ENCODE data around the gene CNGA3. TPM values are rescaled to one million over a fixed set of nuclear protein-coding genes. Genes with fewer than 3 reads are reported as not detected.
"Not testable (repeated sequence)": the region's sequence is repeated elsewhere in the genome, so short reads cannot be mapped to it uniquely, and the experiment has no call there.

CNGA3 gene
- total RNA-seq, 1 donor from 2014 or later = not detected

DNA sequence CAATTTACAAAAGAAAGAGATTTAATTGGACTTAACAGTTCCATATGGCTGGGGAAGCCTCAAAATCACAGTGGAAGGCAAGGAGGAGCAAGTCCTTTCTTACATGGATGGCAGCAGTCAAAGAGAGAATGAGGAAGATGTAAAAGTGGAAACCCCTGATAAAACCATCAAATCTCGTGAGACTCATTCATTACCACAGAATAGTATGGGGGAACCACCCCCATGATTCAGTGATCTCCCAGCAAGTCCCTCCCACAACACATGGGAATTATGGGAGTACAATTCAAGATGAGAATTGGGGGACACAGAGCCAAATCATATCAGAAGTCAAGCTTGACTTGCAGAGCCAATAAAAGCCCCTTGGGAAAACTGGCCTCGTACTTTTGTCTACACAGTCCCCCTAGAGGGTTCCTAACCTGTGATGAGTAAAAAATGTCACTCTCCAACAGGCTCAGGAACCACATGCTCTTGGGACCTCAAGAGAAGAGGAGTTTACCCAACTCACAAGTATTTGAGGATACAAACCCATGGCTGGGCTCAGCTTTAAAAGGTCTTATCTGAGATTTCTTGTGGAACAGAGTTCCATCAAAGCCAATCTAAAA is 87.2 kb downstream of the CNGA3 start:
- Mint-ChIP-seq H3K27ac (no peak overlapping the region), H3K9me3 (peaks cover 11% of the 10 kb centered on the region), H3K36me3 (ENCODE audit: low read depth) (no peaks in the 10 kb centered on the region), H3K27me3 (peaks cover 3% of the 10 kb centered on the region), H3K4me1 (peaks cover 5% of the 10 kb centered on the region), H3K4me3 (no peak overlapping the region)
- POLR2A ChIA-PET = no interaction called here
- intact Hi-C loops (cut with micrococcal nuclease) = no loop called here
- TF ChIP-seq, protein P1, sequence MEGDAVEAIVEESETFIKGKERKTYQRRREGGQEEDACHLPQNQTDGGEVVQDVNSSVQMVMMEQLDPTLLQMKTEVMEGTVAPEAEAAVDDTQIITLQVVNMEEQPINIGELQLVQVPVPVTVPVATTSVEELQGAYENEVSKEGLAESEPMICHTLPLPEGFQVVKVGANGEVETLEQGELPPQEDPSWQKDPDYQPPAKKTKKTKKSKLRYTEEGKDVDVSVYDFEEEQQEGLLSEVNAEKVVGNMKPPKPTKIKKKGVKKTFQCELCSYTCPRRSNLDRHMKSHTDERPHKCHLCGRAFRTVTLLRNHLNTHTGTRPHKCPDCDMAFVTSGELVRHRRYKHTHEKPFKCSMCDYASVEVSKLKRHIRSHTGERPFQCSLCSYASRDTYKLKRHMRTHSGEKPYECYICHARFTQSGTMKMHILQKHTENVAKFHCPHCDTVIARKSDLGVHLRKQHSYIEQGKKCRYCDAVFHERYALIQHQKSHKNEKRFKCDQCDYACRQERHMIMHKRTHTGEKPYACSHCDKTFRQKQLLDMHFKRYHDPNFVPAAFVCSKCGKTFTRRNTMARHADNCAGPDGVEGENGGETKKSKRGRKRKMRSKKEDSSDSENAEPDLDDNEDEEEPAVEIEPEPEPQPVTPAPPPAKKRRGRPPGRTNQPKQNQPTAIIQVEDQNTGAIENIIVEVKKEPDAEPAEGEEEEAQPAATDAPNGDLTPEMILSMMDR (IDR thresholded peaks at IDR 0.05) = no peak
- DNase-seq = no peak
- ATAC-seq (ENCODE audit: low read depth) = peak; percentile 56
- CTCF ChIA-PET = no interaction called here

DNA sequence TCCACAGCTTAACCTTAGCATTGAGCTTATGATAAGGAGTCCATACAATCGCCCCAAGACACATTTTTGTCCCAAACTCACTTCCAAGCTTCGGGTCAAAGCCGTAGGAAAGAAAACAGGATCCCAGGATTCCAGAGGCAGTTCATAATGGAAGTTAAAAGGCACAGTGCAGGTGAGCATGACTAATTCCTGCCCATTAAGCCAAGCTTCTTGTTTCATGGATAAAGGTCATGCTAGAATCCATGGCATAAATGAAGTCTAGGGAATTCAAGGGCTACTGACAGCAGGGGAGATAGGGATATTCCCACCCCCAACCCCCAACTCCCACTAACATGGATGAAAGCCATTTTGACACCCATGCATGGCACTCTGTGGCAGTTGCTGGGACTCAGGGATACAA is 88.2 kb downstream of the CNGA3 start:
- Mint-ChIP-seq H3K4me1 (peaks cover 5% of the 10 kb centered on the region), H3K9me3 (peaks cover 18% of the 10 kb centered on the region), H3K27me3 (peaks cover 3% of the 10 kb centered on the region), H3K4me3 (no peak overlapping the region), H3K27ac (no peak overlapping the region), H3K36me3 (ENCODE audit: low read depth) (no peaks in the 10 kb centered on the region)
- TF ChIP-seq, protein P1 (IDR thresholded peaks at IDR 0.05) = no peak
- ChIA-PET POLR2A (no interaction called here), CTCF (no interaction called here)
- ATAC-seq (ENCODE audit: low read depth) (no peak), DNase-seq (no peak)
- intact Hi-C loops (cut with micrococcal nuclease) = no loop called here

DNA sequence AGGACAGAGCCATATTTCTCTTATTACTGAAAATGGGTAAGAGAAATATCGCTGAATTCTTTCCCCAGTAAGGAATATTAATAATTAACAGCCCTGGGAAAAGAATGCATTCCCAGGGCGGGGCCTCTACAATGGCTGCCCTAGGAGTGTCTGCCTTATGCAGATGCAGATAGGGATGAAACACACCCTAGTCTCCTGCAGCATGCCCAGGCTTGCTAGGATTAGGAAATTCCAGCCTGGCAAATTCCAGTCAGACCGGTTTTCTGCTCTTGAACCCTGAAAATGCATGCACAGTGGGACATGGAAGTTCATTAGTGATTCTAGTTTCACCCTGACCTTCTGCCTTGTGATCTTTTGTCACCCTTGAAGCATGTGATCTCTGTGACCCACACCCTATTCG is 89.4 kb downstream of the CNGA3 start:
- POLR2A ChIA-PET; H3K27me3 Mint-ChIP-seq; DNase-seq; CTCF ChIA-PET; H3K4me3 Mint-ChIP-seq; ATAC-seq (ENCODE audit: low read depth); H3K27ac Mint-ChIP-seq; intact Hi-C loops (cut with micrococcal nuclease); H3K36me3 Mint-ChIP-seq (ENCODE audit: low read depth); H3K4me1 Mint-ChIP-seq: not testable (repeated sequence)
- H3K9me3 Mint-ChIP-seq = peaks cover 24% of the 10 kb centered on the region

DNA sequence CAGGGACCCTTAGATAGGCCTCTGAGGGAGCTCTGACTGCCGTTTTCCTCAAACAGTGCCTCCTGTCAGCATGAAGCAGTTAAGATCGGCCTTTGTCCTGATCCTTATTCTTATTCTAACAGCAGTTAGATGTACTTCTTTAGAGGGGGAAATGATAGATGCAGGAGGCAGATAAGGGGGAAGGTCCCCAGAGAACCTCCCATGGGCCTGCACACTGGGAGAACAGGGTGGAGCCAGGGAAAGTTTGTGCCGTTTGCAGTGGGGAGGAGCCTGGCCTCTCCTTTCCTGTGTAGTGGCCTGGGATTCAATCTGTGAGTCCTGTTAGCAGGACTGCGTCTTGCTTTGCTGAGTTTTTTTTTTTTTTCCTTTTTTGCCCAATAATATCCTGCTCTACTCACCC is 90.5 kb downstream of the CNGA3 start:
- TF ChIP-seq, protein P1 (IDR thresholded peaks at IDR 0.05) = no peak
- ATAC-seq (ENCODE audit: low read depth) (no peak), DNase-seq (no peak)
- Mint-ChIP-seq H3K4me3 (no peak overlapping the region), H3K36me3 (ENCODE audit: low read depth) (no peaks in the 10 kb centered on the region), H3K9me3 (peaks cover 23% of the 10 kb centered on the region), H3K27ac (no peak overlapping the region), H3K4me1 (peaks cover 5% of the 10 kb centered on the region), H3K27me3 (no peaks in the 10 kb centered on the region)
- CTCF ChIA-PET = no interaction called here
- POLR2A ChIA-PET = no interaction called here
- intact Hi-C loops (cut with micrococcal nuclease) = no loop called here

DNA sequence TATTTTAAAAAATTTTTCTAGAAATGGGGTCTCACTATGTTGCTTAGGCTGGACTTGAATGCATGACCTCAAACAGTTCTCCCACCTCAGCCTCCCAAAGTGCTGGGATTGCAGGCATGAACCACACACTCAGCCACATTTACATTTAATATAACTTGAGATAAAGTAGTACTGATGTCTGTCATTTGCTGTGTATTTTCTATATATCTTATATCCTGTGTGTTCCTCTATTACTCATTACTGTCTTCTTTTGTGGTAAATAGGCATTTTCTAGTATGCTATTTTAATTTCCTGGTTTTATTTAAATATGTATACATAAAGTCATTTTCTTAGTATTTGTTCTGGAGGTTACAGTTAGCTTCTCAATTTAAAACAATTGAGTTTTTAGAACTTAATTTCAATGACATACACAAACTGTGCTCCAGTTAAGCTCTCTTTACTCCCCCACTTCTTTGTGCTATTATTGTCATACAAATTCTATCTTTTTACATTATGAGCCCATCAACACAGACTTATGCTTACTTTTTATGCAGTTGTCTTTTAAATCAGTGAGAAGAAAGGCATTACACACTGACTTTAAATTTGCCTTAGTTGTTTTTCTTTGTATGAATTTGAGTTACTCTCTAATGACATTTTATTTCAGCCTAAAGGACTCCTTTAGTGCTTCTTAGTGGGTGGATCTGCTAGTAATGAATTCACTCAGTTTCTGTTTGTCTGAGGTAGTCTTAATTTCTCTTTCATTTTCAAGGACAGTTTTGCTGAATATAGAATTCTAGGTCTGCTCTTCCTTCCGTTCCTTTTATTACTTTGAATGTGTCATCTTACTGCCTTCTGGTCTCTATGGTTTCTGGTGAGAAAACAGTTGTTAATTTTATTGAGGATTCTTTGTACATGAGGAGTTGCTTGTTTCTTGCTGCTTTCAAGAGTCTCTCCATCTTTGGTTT is 92.2 kb downstream of the CNGA3 start:
- no peak for ATAC-seq (ENCODE audit: low read depth)
- TF ChIP-seq, protein P1 (IDR thresholded peaks at IDR 0.05) = no peak
- CTCF ChIA-PET = no interaction called here
- DNase-seq = no peak
- POLR2A ChIA-PET = no interaction called here
- H3K27ac Mint-ChIP-seq = no peak overlapping the region
- no peak overlapping the region for H3K4me3 Mint-ChIP-seq
- no peaks in the 10 kb centered on the region for H3K36me3 Mint-ChIP-seq (ENCODE audit: low read depth)
- H3K27me3 Mint-ChIP-seq = no peaks in the 10 kb centered on the region
- peaks cover under 1% of the 10 kb centered on the region for H3K4me1 Mint-ChIP-seq
- intact Hi-C loops (cut with micrococcal nuclease) = no loop called here
- peaks cover 15% of the 10 kb centered on the region for H3K9me3 Mint-ChIP-seq

All from activated B cell treated with CpG ODN at 0.5 μM for 24 hours (primary cell).